Osteocyte (in vitro differentiated cells): ENCODE measurements around the gene PCBP1. TPM values are rescaled to one million over a fixed set of nuclear protein-coding genes. Genes with fewer than 3 reads are reported as not detected.

Source experiments
- DNase-seq: peaks from one replicate; pipeline ENCODE4 v3.0.0; 2021; ENCODE audit warnings: mixed read lengths; ENCODE audit not compliant: unreplicated experiment; ENCODE audit errors: extremely low spot score
- H3K27ac Mint-ChIP-seq: one replicate; pipeline ENCODE4 v1.8.0; 2021; ENCODE audit warnings: mild to moderate bottlenecking, mixed read lengths; ENCODE audit not compliant: unreplicated experiment
- H3K27me3 Mint-ChIP-seq: one replicate; pipeline ENCODE4 v1.8.0; 2021; ENCODE audit warnings: mixed read lengths; ENCODE audit not compliant: unreplicated experiment
- H3K36me3 Mint-ChIP-seq: one replicate; pipeline ENCODE4 v1.8.0; 2021; ENCODE audit warnings: mixed read lengths; ENCODE audit not compliant: unreplicated experiment
- H3K4me1 Mint-ChIP-seq: one replicate; pipeline ENCODE4 v1.8.0; 2021; ENCODE audit warnings: mixed read lengths; ENCODE audit not compliant: unreplicated experiment
- H3K4me3 Mint-ChIP-seq: one replicate; pipeline ENCODE4 v1.8.0; 2021; ENCODE audit warnings: mild to moderate bottlenecking, moderate library complexity, mixed read lengths; ENCODE audit not compliant: unreplicated experiment
- H3K9me3 Mint-ChIP-seq: one replicate; pipeline ENCODE4 v1.8.0; 2021; ENCODE audit warnings: mixed read lengths; ENCODE audit not compliant: unreplicated experiment
- CTCF ChIP-seq: fragments of 200-600 bp; sonication (generic); IDR thresholded peaks from 2 replicates; pipeline ENCODE4 v1.5.0; 2021; ENCODE audit warnings: antibody characterized with exemption, mild to moderate bottlenecking, moderate library complexity
- total RNA-seq: library from RNA; stranded (reverse); gene quantifications from 2 replicates; pipeline ENCODE4 v1.2.1, GENCODE V29; 2021

PCBP1 gene
- total RNA-seq, 1 donor from 2014 or later: 261 TPM

GRCh38 chr2:70068119-70068518, 19.2 kb upstream of the PCBP1 start:
- Mint-ChIP-seq H3K36me3 (peaks cover 28% of the 10 kb centered on the region), H3K4me1 (peaks cover 14% of the 10 kb centered on the region), H3K9me3 (no peaks in the 10 kb centered on the region), H3K27ac (no peak overlapping the region), H3K4me3 (no peak overlapping the region), H3K27me3 (no peaks in the 10 kb centered on the region)
- DNase-seq: no peak
- no peak for TF ChIP-seq CTCF

- no peak for TF ChIP-seq CTCF
- Mint-ChIP-seq H3K4me1 (peaks cover 14% of the 10 kb centered on the region), H3K9me3 (no peaks in the 10 kb centered on the region), H3K36me3 (peaks cover 29% of the 10 kb centered on the region), H3K27me3 (no peaks in the 10 kb centered on the region), H3K27ac (no peak overlapping the region), H3K4me3 (no peak overlapping the region)
- DNase-seq: no peak
Measured at GRCh38 chr2:70069049-70069448, 18.2 kb upstream of the PCBP1 start.

DNA sequence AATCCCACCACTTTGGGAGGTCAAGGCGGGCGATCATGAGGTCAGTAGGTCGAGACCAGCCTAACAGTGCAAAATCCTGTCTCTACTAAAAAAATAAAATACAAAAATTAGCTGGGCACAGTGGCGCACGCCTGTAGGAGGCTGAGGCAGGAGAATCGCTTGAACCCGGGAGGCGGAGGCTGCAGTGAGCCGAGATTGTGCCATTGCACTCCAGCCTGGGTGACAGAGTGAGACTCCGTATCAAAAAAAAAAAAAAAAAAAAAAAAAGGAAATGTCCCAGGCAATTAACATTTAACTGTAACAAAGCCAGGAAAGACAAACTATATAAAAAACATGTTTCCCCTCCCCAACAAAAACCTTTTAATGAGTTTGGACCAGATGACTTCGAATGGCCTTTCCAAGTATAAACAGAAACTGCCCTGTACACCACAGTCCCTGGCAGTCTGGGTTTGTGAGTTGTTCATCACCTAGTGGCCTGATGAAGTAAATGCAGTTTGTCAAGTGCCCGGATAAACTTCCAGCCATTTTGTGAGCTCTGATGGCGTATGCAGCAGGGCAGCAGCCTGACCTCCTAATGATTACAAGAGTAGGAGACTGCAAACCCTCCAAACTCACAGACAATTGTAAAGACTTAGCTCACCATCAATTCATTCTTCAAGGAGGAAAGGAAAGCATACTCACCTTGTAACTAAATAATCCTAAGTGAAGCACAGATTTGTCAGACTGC, 16.6 kb upstream of the PCBP1 start:
- H3K4me3 Mint-ChIP-seq: no peak overlapping the region

DNA sequence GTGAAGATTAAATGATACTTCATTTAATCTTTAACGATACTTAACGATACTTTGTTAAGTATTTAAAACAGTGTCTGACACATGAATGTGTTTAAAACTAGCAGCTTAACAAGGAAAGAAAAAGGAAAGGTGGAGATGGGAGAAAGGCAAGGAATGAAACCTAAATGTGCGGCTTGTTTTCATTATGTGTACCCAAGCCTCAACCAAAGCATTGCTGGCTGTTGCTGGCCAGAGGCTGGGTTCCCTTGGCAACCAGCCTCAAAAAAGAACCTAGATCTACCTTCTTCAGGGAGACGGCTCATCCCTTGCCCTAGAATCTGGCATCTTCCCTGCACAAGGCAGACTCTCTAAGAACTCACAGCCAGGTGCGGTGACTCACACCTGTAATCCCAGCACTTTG, 13.8 kb upstream of the PCBP1 start:
- no peak for TF ChIP-seq CTCF
- Mint-ChIP-seq H3K4me1 (peaks cover 14% of the 10 kb centered on the region), H3K4me3 (no peak overlapping the region), H3K36me3 (peaks cover 24% of the 10 kb centered on the region), H3K27me3 (no peaks in the 10 kb centered on the region), H3K27ac (peak overlapping the region; percentile 52), H3K9me3 (no peaks in the 10 kb centered on the region)
- DNase-seq: no peak

More for the DNA sequence above, 16.6 kb upstream of the PCBP1 start:
- Mint-ChIP-seq H3K27me3 (no peaks in the 10 kb centered on the region), H3K27ac (peak overlapping the region; percentile 96), H3K9me3 (no peaks in the 10 kb centered on the region), H3K36me3 (peaks cover 32% of the 10 kb centered on the region), H3K4me1 (peaks cover 14% of the 10 kb centered on the region)
- no peak for DNase-seq
- peak; percentile 86 for TF ChIP-seq CTCF

- Mint-ChIP-seq H3K4me1 (no peaks in the 10 kb centered on the region), H3K36me3 (peaks cover 34% of the 10 kb centered on the region), H3K27me3 (no peaks in the 10 kb centered on the region), H3K27ac (no peak overlapping the region), H3K4me3 (no peak overlapping the region), H3K9me3 (no peaks in the 10 kb centered on the region)
- TF ChIP-seq CTCF: no peak
- DNase-seq: no peak
Measured at GRCh38 chr2:70078384-70078783, 8.9 kb upstream of the PCBP1 start.
